Naive thymus-derived CD4-positive, alpha-beta T cell (primary cell): Measurements from ENCODE around the gene LPAR1. TPM values are rescaled to one million over a fixed set of nuclear protein-coding genes. Genes with fewer than 3 reads are reported as not detected.

Experiments
- ATAC-seq: fragments of 150-1000 bp; cut with Tn5 transposase; 2 replicates; pipeline ENCODE4 v1.10.0; 2021; ENCODE audit warnings: mild to moderate bottlenecking, moderate library complexity
- CTCF ChIA-PET: fragments of 350-600 bp; sonication (Branson Sonifier 250); formaldehyde crosslinking; loops from one replicate; lab custom pipeline; 2021; ENCODE audit warnings: antibody characterized with exemption; lab: Charles Lee
- POLR2A ChIA-PET: fragments of 350-600 bp; sonication (Branson Sonifier 250); formaldehyde crosslinking; loops from one replicate; lab custom pipeline; 2021; ENCODE audit warnings: antibody characterized with exemption, inconsistent platforms; lab: Charles Lee
- DNase-seq, 9 donors: peaks; one replicate each; pipeline versions ENCODE4 v3.0.0 to v3.0.0-alpha.2; 2020 to 2022; ENCODE audit warnings: mixed read lengths in 1 of 9
- H3K27ac ChIP-seq: one replicate; pipeline ENCODE4 v1.7.0; 2013; ENCODE audit warnings: mild to moderate bottlenecking, low read depth, low read length, moderate library complexity
- H3K27me3 ChIP-seq, 2 donors: one replicate each; pipeline ENCODE4 v1.7.0; 2013; ENCODE audit warnings: low read length in 2 of 2, mild to moderate bottlenecking in 2 of 2, moderate library complexity in 2 of 2; ENCODE audit not compliant: control insufficient read depth in 2 of 2, insufficient read depth in 2 of 2
- H3K36me3 ChIP-seq, 3 experiments: 1 replicate in 2 of 3; 2 replicates in 1 of 3; pipeline ENCODE4 v1.7.0; 2013; ENCODE audit warnings: low read length in 3 of 3, mild to moderate bottlenecking in 3 of 3, moderate library complexity in 1 of 3; ENCODE audit not compliant: insufficient read depth in 3 of 3, control insufficient read depth in 2 of 3
- H3K4me1 ChIP-seq, 2 donors: one replicate each; pipeline ENCODE4 v1.7.0; 2013; ENCODE audit warnings: low read length in 2 of 2, mild to moderate bottlenecking in 2 of 2, moderate library complexity in 1 of 2; ENCODE audit not compliant: control insufficient read depth in 2 of 2, insufficient read depth in 2 of 2
- H3K4me3 ChIP-seq: 2 replicates; pipeline ENCODE4 v1.7.0; 2013; ENCODE audit warnings: mild to moderate bottlenecking, low read length
- H3K9me3 ChIP-seq, 3 experiments: 1 replicate in 2 of 3; 2 replicates in 1 of 3; pipeline ENCODE4 v1.7.0; 2013; ENCODE audit warnings: low read length in 3 of 3; ENCODE audit not compliant: control insufficient read depth in 2 of 3
- H3K27ac Mint-ChIP-seq, 9 donors: one replicate each; pipeline ENCODE4 v1.8.0; 2020 to 2022; ENCODE audit warnings: mixed read lengths in 9 of 9, mild to moderate bottlenecking in 8 of 9, moderate library complexity in 5 of 9, inconsistent platforms in 2 of 9
- H3K27me3 Mint-ChIP-seq, 5 donors: one replicate each; pipeline ENCODE4 v1.8.0; 2021 to 2022; ENCODE audit warnings: mixed read lengths in 5 of 5, mild to moderate bottlenecking in 1 of 5
- H3K36me3 Mint-ChIP-seq, 5 donors: one replicate each; pipeline ENCODE4 v1.8.0; 2020 to 2022; ENCODE audit warnings: mixed read lengths in 5 of 5, mild to moderate bottlenecking in 3 of 5, inconsistent platforms in 1 of 5
- H3K4me1 Mint-ChIP-seq, 7 donors: one replicate each; pipeline ENCODE4 v1.8.0; 2020 to 2022; ENCODE audit warnings: mixed read lengths in 7 of 7, mild to moderate bottlenecking in 3 of 7, inconsistent platforms in 1 of 7
- H3K4me3 Mint-ChIP-seq, 10 donors: one replicate each; pipeline ENCODE4 v1.8.0; 2020 to 2022; ENCODE audit warnings: mild to moderate bottlenecking in 10 of 10, mixed read lengths in 10 of 10, moderate library complexity in 6 of 10, inconsistent platforms in 2 of 10
- H3K9me3 Mint-ChIP-seq, 11 donors: one replicate each; pipeline ENCODE4 v1.8.0; 2020 to 2022; ENCODE audit warnings: mixed read lengths in 11 of 11, mild to moderate bottlenecking in 4 of 11, inconsistent platforms in 1 of 11, moderate library complexity in 1 of 11
- intact Hi-C, 2 donors: fragments of 100-400 bp; cut with micrococcal nuclease; formaldehyde crosslinking; loops; one replicate each; pipeline ENCODE4 v1.15.1; 2023
- polyA plus RNA-seq, 2 donors: library from polyadenylated mRNA; unstranded; fragments of 300-500 nt; fragmentation: Illumina TruSeq; gene quantifications; one replicate each; pipeline ENCODE4 v1.2.3, GENCODE V29; 2021
- total RNA-seq, 6 experiments: library from RNA in 5 of 6; stranded (reverse) in 5 of 6; gene quantifications; 1 replicate in 5 of 6; 2 replicates in 1 of 6; pipeline ENCODE4 v1.2.3 and lab custom pipeline; 2021 to 2026

The LPAR1 gene
- total and polyA plus RNA-seq, 7 experiments from 2014 or later = 0.13 to 1.9 (median 0.45) TPM; not detected in 4

- Mint-ChIP-seq H3K4me3 (no peak overlapping the region), H3K4me1 (peaks cover 0 to 5% (median 0%) of the 10 kb centered on the region in 7 donors), H3K9me3 (peaks cover 0 to 5% (median 0%) of the 10 kb centered on the region in 11 donors), H3K27me3 (peaks cover 0 to 13% (median 3%) of the 10 kb centered on the region in 5 donors), H3K36me3 (no peaks in the 10 kb centered on the region), H3K27ac (no peak overlapping the region)
- no peak overlapping the region for H3K27ac ChIP-seq
- intact Hi-C loops = no loop called here
- no peaks in the 10 kb centered on the region for H3K36me3 ChIP-seq
- no peaks in the 10 kb centered on the region for H3K27me3 ChIP-seq
- ATAC-seq (no peak), DNase-seq (no peak)
- no peaks in the 10 kb centered on the region for H3K9me3 ChIP-seq
- no peak overlapping the region for H3K4me3 ChIP-seq
- ChIA-PET POLR2A (no interaction called here), CTCF (no interaction called here)
- H3K4me1 ChIP-seq = no peaks in the 10 kb centered on the region
Observed at GRCh38 chr9:110996436-110997220, 41.6 kb downstream of the LPAR1 start.

DNA sequence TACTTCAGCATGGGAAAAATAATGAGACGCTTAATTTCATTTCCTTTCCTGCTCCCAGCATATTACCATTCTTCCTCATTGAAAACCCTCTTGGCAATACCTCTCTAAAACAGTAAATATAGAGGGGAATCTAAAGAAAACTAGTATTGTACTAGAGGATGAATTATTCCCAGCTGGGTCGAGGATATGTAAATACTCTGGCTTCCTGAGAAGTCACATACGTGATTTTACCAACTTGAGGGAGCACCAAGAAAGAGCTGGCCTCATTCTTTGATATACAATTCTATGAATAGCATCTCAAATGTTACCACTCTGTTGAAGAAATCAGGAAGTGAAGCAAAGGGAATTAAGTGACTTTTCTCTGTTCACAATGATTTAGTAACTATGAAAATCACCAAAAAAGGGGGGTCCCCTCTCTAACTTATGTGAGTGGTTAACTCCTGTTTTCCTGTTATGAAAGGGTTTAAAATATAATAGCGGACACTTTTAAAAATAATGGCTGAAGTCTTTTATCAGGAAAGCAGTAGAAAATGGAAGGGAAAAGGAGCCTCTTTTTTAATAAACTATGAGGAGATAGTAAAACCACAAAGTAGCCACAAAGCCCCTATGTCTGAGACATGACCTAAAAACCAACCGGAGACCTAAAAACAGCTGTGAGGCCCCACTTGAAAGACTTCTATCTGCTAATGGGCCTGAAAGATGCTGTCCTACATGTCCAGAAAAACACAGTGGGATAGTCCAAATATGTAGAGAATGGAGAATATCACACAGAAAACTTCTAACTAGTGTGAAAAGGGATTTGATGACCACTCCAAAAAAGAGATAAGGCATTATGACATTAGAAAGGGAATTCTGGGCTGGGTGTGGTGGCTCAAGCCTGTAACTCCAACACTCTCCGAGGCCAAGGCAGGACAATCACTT lies 42.6 kb downstream of the LPAR1 start:
- H3K4me1 ChIP-seq = no peaks in the 10 kb centered on the region
- no peaks in the 10 kb centered on the region for H3K9me3 ChIP-seq
- H3K27ac Mint-ChIP-seq = no peak overlapping the region
- no peaks in the 10 kb centered on the region for H3K27me3 ChIP-seq
- CTCF ChIA-PET = no interaction called here
- intact Hi-C loops = no loop called here
- no peaks in the 10 kb centered on the region for H3K4me1 Mint-ChIP-seq
- POLR2A ChIA-PET = no interaction called here
- H3K4me3 Mint-ChIP-seq = no peak overlapping the region
- no peaks in the 10 kb centered on the region for H3K36me3 ChIP-seq
- H3K4me3 ChIP-seq = no peak overlapping the region
- ATAC-seq = no peak
- H3K27ac ChIP-seq = no peak overlapping the region
- no peaks in the 10 kb centered on the region for H3K36me3 Mint-ChIP-seq
- no peak for DNase-seq
- H3K9me3 Mint-ChIP-seq = peaks cover 0 to 5% (median 1%) of the 10 kb centered on the region in 11 donors
- H3K27me3 Mint-ChIP-seq = peaks cover 0 to 11% (median 3%) of the 10 kb centered on the region in 5 donors

- Mint-ChIP-seq H3K4me3 (no peak overlapping the region), H3K27me3 (peaks cover 0 to 11% (median 3%) of the 10 kb centered on the region in 5 donors), H3K36me3 (no peaks in the 10 kb centered on the region), H3K9me3 (peaks cover 0 to 5% (median 1%) of the 10 kb centered on the region in 11 donors), H3K4me1 (no peaks in the 10 kb centered on the region), H3K27ac (no peak overlapping the region)
- CTCF ChIA-PET = no interaction called here
- intact Hi-C loops = no loop called here
- H3K4me3 ChIP-seq = no peak overlapping the region
- no peaks in the 10 kb centered on the region for H3K4me1 ChIP-seq
- H3K9me3 ChIP-seq = no peaks in the 10 kb centered on the region
- POLR2A ChIA-PET = no interaction called here
- no peak overlapping the region for H3K27ac ChIP-seq
- no peaks in the 10 kb centered on the region for H3K36me3 ChIP-seq
- DNase-seq (no peak), ATAC-seq (peak; percentile 32)
- no peaks in the 10 kb centered on the region for H3K27me3 ChIP-seq
Observed at GRCh38 chr9:110994771-110995241, 43.5 kb downstream of the LPAR1 start.

DNA sequence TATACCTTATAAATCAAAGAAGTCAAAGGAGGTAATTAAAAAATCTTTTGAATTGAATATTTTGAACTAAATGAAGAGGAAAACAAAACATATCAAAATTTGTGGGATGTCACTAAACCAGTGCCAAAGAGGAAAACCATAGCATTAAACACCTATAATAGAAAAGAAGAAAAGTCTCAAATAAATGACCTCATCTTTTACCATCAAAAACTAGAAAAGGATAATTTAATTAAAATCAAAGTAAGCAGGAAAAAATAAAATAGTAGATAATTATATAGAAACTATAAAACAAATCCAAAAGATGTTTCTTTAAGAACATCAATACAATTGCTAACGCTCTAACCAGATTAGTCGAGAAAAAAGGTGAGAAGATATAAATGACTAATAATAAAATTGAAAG lies 47.8 kb downstream of the LPAR1 start:
- DNase-seq (no peak), ATAC-seq (no peak)
- Histone ChIP-seq H3K9me3 (no peaks in the 10 kb centered on the region), H3K36me3 (no peaks in the 10 kb centered on the region), H3K4me1 (no peaks in the 10 kb centered on the region), H3K27me3 (no peaks in the 10 kb centered on the region), H3K27ac (no peak overlapping the region), H3K4me3 (no peak overlapping the region)
- Mint-ChIP-seq H3K4me1 (no peaks in the 10 kb centered on the region), H3K9me3 (peaks cover 0 to 7% (median 0%) of the 10 kb centered on the region in 11 donors), H3K36me3 (no peaks in the 10 kb centered on the region), H3K27me3 (peaks cover 0 to 3% (median 0%) of the 10 kb centered on the region in 5 donors), H3K27ac (no peak overlapping the region), H3K4me3 (no peak overlapping the region)
- ChIA-PET CTCF (no interaction called here), POLR2A (no interaction called here)
- intact Hi-C loops = no loop called here

- Mint-ChIP-seq H3K27ac (no peak overlapping the region), H3K36me3 (no peaks in the 10 kb centered on the region), H3K4me3 (no peak overlapping the region), H3K27me3 (no peaks in the 10 kb centered on the region), H3K9me3 (peaks cover 0 to 7% (median 3%) of the 10 kb centered on the region in 11 donors), H3K4me1 (no peaks in the 10 kb centered on the region)
- intact Hi-C loops = no loop called here
- no peaks in the 10 kb centered on the region for H3K4me1 ChIP-seq
- H3K36me3 ChIP-seq = no peaks in the 10 kb centered on the region
- no peaks in the 10 kb centered on the region for H3K9me3 ChIP-seq
- ChIA-PET POLR2A (no interaction called here), CTCF (no interaction called here)
- DNase-seq (no peak), ATAC-seq (no peak)
- H3K27me3 ChIP-seq = no peaks in the 10 kb centered on the region
- no peak overlapping the region for H3K4me3 ChIP-seq
- no peak overlapping the region for H3K27ac ChIP-seq
Observed at GRCh38 chr9:110986529-110986928, 51.7 kb downstream of the LPAR1 start.

DNA sequence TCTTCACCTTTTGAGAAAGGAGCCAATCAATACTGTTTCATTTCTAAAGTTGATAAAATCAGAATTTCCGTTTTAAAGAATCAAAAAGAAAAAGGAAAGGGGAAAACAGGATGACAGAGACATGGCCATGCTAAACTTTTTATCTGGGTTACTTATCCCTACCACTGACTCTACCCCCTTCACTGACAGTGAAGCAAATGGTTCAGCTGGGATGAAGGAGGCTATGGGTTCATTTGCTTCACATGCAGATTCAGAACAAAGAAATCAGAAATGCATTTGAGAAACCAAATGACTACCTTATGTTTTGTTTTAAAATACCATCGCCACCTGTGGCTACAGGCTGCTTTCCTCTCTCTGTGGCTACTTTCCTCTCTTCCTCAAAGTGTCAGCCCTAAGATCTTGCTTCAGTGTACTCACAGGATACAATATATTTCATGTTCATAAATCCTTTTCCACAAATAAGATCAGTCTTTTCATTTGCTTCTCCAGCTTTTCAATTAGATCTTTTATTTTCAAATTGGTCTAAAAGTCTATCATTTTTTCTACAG lies 53.3 kb downstream of the LPAR1 start:
- Histone ChIP-seq H3K4me1 (no peaks in the 10 kb centered on the region), H3K36me3 (no peaks in the 10 kb centered on the region), H3K4me3 (no peak overlapping the region), H3K27me3 (no peaks in the 10 kb centered on the region), H3K27ac (no peak overlapping the region), H3K9me3 (no peaks in the 10 kb centered on the region)
- no peaks in the 10 kb centered on the region for H3K27me3 Mint-ChIP-seq
- ATAC-seq (no peak), DNase-seq (no peak)
- no peaks in the 10 kb centered on the region for H3K36me3 Mint-ChIP-seq
- intact Hi-C loops = no loop called here
- CTCF ChIA-PET = no interaction called here
- no peak overlapping the region for H3K4me3 Mint-ChIP-seq
- H3K27ac Mint-ChIP-seq = no peak overlapping the region
- H3K9me3 Mint-ChIP-seq = peaks cover 0 to 7% (median 0%) of the 10 kb centered on the region in 11 donors
- POLR2A ChIA-PET = no interaction called here
- H3K4me1 Mint-ChIP-seq = no peaks in the 10 kb centered on the region
